WTC11 (cell line): Measurements from ENCODE around the gene PDLIM5. TPM values are rescaled to one million over a fixed set of nuclear protein-coding genes. Genes with fewer than 3 reads are reported as not detected.

ENCODE experiments used
- ATAC-seq: fragments of 200-7000 bp; cut with Tn5 transposase; 2 replicates; pipeline ENCODE4 v1.10.0; 2021; ENCODE audit warnings: mild to moderate bottlenecking, moderate library complexity
- CTCF ChIA-PET: fragments of 300-600 bp; sonication (Branson Sonifier 250); formaldehyde crosslinking; loops from one replicate; lab custom pipeline; 2021; ENCODE audit warnings: antibody characterized with exemption; lab: Charles Lee
- POLR2A ChIA-PET: fragments of 350-600 bp; sonication (Branson Sonifier 250); formaldehyde crosslinking; loops from one replicate; lab custom pipeline; 2021; ENCODE audit warnings: antibody characterized with exemption; lab: Charles Lee
- DNase-seq: peaks from one replicate; pipeline ENCODE4 v3.0.0; 2021; ENCODE audit warnings: low spot score
- H3K27ac Mint-ChIP-seq: 2 replicates; pipeline ENCODE4 v1.8.0; 2021; ENCODE audit warnings: mixed read lengths
- H3K27me3 Mint-ChIP-seq: 2 replicates; pipeline ENCODE4 v1.8.0; 2021; ENCODE audit warnings: low read depth, mild to moderate bottlenecking, moderate library complexity, mixed read lengths
- H3K36me3 Mint-ChIP-seq: 2 replicates; pipeline ENCODE4 v1.8.0; 2021; ENCODE audit warnings: mixed read lengths
- H3K4me1 Mint-ChIP-seq: 2 replicates; pipeline ENCODE4 v1.8.0; 2022; ENCODE audit warnings: mixed read lengths
- H3K4me3 Mint-ChIP-seq: 2 replicates; pipeline ENCODE4 v1.8.0; 2021; ENCODE audit warnings: mild to moderate bottlenecking, moderate library complexity, mixed read lengths
- H3K9me3 Mint-ChIP-seq: 2 replicates; pipeline ENCODE4 v1.8.0; 2021; ENCODE audit warnings: mixed read lengths
- ATF1 ChIP-seq: sonication (generic); formaldehyde crosslinking; IDR thresholded peaks from 2 replicates; pipeline ENCODE4 v1.8.1; 2023; ENCODE audit warnings: mild to moderate bottlenecking, moderate library complexity, missing genetic modification reagents
- CBFB ChIP-seq: sonication (generic); formaldehyde crosslinking; IDR thresholded peaks from 2 replicates; pipeline ENCODE4 v1.8.1; 2022; ENCODE audit warnings: mild to moderate bottlenecking, low read depth, missing genetic modification reagents
- CTCF ChIP-seq: fragments of 200-600 bp; IDR thresholded peaks from 2 replicates; pipeline ENCODE4 v1.8.0; 2022; ENCODE audit warnings: antibody characterized with exemption
- E2F1 ChIP-seq: sonication (generic); formaldehyde crosslinking; IDR thresholded peaks from 2 replicates; pipeline ENCODE4 v1.8.0; 2022; ENCODE audit warnings: mild to moderate bottlenecking, missing genetic modification reagents
- ELF4 ChIP-seq: sonication (generic); formaldehyde crosslinking; IDR thresholded peaks from 2 replicates; pipeline ENCODE4 v1.8.1; 2022; ENCODE audit warnings: low read depth, mild to moderate bottlenecking, moderate library complexity, missing genetic modification reagents
- ETV6 ChIP-seq: sonication (generic); formaldehyde crosslinking; IDR thresholded peaks from 2 replicates; pipeline ENCODE4 v1.8.1; 2022; ENCODE audit warnings: mild to moderate bottlenecking, missing genetic modification reagents
- FOXP1 ChIP-seq: sonication (generic); formaldehyde crosslinking; IDR thresholded peaks from 2 replicates; pipeline ENCODE4 v1.8.0; 2022; ENCODE audit warnings: missing genetic modification reagents, mild to moderate bottlenecking, moderate library complexity, borderline replicate concordance
- GRHL2 ChIP-seq: fragments of 250-450 bp; sonication (Bioruptor Pico); IDR thresholded peaks from 2 replicates; pipeline ENCODE4 v1.8.0; 2022; ENCODE audit warnings: mild to moderate bottlenecking, moderate library complexity; ENCODE audit not compliant: insufficient replicate concordance, severe bottlenecking
- HMGA2 ChIP-seq: fragments of 250-450 bp; sonication (Bioruptor Pico); IDR thresholded peaks from 2 replicates; pipeline ENCODE4 v1.4.0; 2021; ENCODE audit warnings: mild to moderate bottlenecking, moderate library complexity
- MXD4 ChIP-seq: fragments of 250-450 bp; sonication (Bioruptor Pico); IDR thresholded peaks from 2 replicates; pipeline ENCODE4 v1.8.0; 2021; ENCODE audit warnings: mild to moderate bottlenecking, moderate library complexity, borderline replicate concordance
- MYBL2 ChIP-seq: sonication (generic); formaldehyde crosslinking; IDR thresholded peaks from 2 replicates; pipeline ENCODE4 v1.8.1; 2023; ENCODE audit warnings: mild to moderate bottlenecking, moderate library complexity, missing genetic modification reagents
- NFYB ChIP-seq: sonication (generic); formaldehyde crosslinking; conservative IDR thresholded peaks from 2 replicates; pipeline ENCODE4 v1.8.0; 2022; ENCODE audit warnings: low read depth, missing genetic modification reagents
- NR2C2 ChIP-seq: sonication (generic); formaldehyde crosslinking; IDR thresholded peaks from 2 replicates; pipeline ENCODE4 v1.8.0; 2022; ENCODE audit warnings: mild to moderate bottlenecking, missing genetic modification reagents
- SMAD3 ChIP-seq: sonication (generic); formaldehyde crosslinking; IDR thresholded peaks from 2 replicates; pipeline ENCODE4 v1.8.0; 2022; ENCODE audit warnings: missing genetic modification reagents, mild to moderate bottlenecking, borderline replicate concordance
- STAT6 ChIP-seq: sonication (generic); formaldehyde crosslinking; conservative IDR thresholded peaks from 2 replicates; pipeline ENCODE4 v1.8.1; 2023; ENCODE audit warnings: mild to moderate bottlenecking, low read depth, missing genetic modification reagents, moderate library complexity
- TEAD1 ChIP-seq: sonication (generic); formaldehyde crosslinking; IDR thresholded peaks from 2 replicates; pipeline ENCODE4 v1.8.0; 2022; ENCODE audit warnings: mild to moderate bottlenecking, missing genetic modification reagents
- ZBTB21 ChIP-seq: sonication (generic); formaldehyde crosslinking; IDR thresholded peaks from 2 replicates; pipeline ENCODE4 v1.8.1; 2023; ENCODE audit warnings: mild to moderate bottlenecking, missing genetic modification reagents, borderline replicate concordance
- ZNF263 ChIP-seq: sonication (generic); formaldehyde crosslinking; IDR thresholded peaks from 2 replicates; pipeline ENCODE4 v1.8.1; 2022; ENCODE audit warnings: low read depth, mild to moderate bottlenecking, moderate library complexity, missing genetic modification reagents
- ZNF416 ChIP-seq: fragments of 250-450 bp; sonication (Bioruptor Pico); IDR thresholded peaks from 2 replicates; pipeline ENCODE4 v1.9.0; 2021; ENCODE audit warnings: mild to moderate bottlenecking, inconsistent platforms
- ZNF423 ChIP-seq: fragments of 250-450 bp; sonication (Bioruptor Pico); IDR thresholded peaks from 2 replicates; pipeline ENCODE4 v2.1.2; 2022; ENCODE audit warnings: mild to moderate bottlenecking, moderate library complexity
- total RNA-seq: library from RNA; stranded (reverse); gene quantifications from 3 replicates; pipeline ENCODE4 v1.2.3, GENCODE V29; 2021
- TF ChIP-seq, protein P1 (sequence below): sonication (generic); formaldehyde crosslinking; IDR thresholded peaks from 2 replicates; pipeline ENCODE4 v1.8.0; 2023; ENCODE audit warnings: mild to moderate bottlenecking, missing genetic modification reagents
- TF ChIP-seq, protein P2 (sequence below): sonication (generic); formaldehyde crosslinking; IDR thresholded peaks from 2 replicates; pipeline ENCODE4 v1.8.0; 2022; ENCODE audit warnings: mild to moderate bottlenecking, missing genetic modification reagents

PDLIM5 gene
- total RNA-seq, 1 experiment from 2014 or later = 51.5 TPM

DNA sequence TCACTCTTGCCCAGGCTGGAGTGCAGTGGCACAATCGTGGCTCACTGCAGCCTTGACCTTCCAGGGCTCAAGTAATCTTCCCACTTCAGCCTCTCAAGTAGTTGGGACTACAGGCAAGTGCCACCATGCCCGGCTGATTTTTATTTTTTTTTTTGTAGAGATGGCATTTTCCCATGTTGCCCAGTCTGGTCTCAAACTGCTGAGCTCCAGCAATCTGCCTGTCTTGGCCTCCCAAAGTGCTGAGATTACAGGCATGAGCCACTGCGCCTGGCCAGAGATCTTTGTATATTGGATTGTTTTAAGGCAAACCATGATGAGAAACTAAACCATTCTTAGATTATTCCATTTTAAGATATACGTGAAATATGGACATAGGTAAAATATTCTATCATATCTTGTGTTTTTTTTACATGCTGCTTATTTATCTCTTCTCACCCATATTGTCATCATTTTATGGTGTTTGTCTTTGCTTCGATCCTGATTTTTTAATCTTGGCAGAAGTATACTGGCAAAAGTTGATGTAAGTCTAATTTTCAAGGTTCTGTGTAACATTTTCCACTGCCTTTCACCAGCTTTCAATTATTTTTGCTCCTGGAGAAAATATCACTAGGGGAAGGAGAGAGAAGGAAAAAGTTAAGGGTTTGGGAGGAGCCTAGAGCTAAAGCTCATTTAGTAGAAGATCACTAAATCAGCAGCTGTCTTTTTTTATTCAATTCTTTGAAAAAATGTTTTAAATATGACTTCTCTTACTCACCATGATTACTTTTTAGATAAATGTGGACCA lies 27.8 kb downstream of the PDLIM5 start:
- DNase-seq (no peak), ATAC-seq (no peak)
- H3K9me3 Mint-ChIP-seq = no peaks in the 10 kb centered on the region
- CTCF ChIA-PET = interaction anchor here (0.7 kb wide), 1 partner anchor 85 kb away, joined by 6 read pairs; no protein-coding TSS in a partner anchor
- H3K27me3 Mint-ChIP-seq = no peaks in the 10 kb centered on the region
- no peak overlapping the region for H3K4me3 Mint-ChIP-seq
- no peak for TF ChIP-seq NFYB
- no peak for TF ChIP-seq MXD4
- no peak for TF ChIP-seq ZNF263
- TF ChIP-seq MYBL2 (CRISPR knock-in tag) = no peak
- no peak for TF ChIP-seq CTCF
- TF ChIP-seq ETV6 = no peak
- no peak for TF ChIP-seq STAT6 (CRISPR knock-in tag)
- no peak for TF ChIP-seq ZBTB21 (CRISPR knock-in tag)
- no peak for TF ChIP-seq ELF4 (CRISPR knock-in tag)
- no peak for TF ChIP-seq E2F1 (CRISPR knock-in tag)
- no peak for TF ChIP-seq ATF1 (CRISPR knock-in tag)
- no peak for TF ChIP-seq ZNF416 (CRISPR knock-in tag)
- TF ChIP-seq SMAD3 (CRISPR knock-in tag) = no peak
- no peak for TF ChIP-seq FOXP1 (CRISPR knock-in tag)
- POLR2A ChIA-PET = interaction anchor here (0.6 kb wide), 1 partner anchor 1401 kb away, joined by 3 read pairs; no protein-coding TSS in a partner anchor
- H3K4me1 Mint-ChIP-seq = peaks cover 47% of the 10 kb centered on the region
- H3K27ac Mint-ChIP-seq = peak overlapping the region; percentile 70; the same call in 1 of the 2 replicates
- H3K36me3 Mint-ChIP-seq = no peaks in the 10 kb centered on the region

DNA sequence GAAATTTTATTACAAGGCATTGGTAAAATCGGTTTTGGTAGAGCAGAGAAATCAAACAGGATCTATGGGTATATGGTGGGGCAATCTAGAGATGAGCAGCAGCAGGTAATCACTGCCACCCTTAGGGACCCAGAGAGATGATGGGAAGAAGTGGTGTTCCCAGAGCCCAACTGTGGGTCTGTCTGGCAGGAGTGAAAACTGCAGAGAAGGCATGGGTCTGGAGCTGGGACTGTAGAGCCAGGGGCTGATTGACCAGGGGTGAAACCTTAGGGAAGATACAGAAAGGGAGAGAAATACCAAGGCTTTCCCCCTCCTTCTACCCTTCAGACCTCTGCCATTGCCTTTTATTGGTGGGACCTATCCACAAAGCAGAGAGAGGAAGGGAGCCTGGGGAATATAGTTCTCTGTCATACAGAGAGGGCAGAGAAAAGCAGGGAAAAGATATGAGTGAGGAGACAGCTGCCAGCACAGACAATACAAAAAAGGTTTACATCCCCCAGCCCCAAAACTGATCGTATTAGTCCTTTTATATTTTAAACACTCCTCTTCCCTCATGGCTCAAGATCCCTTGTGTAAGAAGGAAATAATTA lies 28.7 kb downstream of the PDLIM5 start:
- peaks cover 40% of the 10 kb centered on the region for H3K4me1 Mint-ChIP-seq
- no peak overlapping the region for H3K4me3 Mint-ChIP-seq
- peak; percentile 54 for ATAC-seq
- POLR2A ChIA-PET = no interaction called here
- no peaks in the 10 kb centered on the region for H3K9me3 Mint-ChIP-seq
- peak overlapping the region; percentile 55 for H3K27ac Mint-ChIP-seq
- DNase-seq = no peak
- H3K27me3 Mint-ChIP-seq = no peaks in the 10 kb centered on the region
- H3K36me3 Mint-ChIP-seq = no peaks in the 10 kb centered on the region
- CTCF ChIA-PET = interaction anchor here (1.1 kb wide), 1 partner anchor 73 kb away, joined by 4 read pairs; no protein-coding TSS in a partner anchor
- TF ChIP-seq ZNF263 (no peak), ZNF423 (CRISPR knock-in tag) (no peak), ATF1 (CRISPR knock-in tag) (no peak), NR2C2 (CRISPR knock-in tag) (no peak), ETV6 (no peak), TEAD1 (CRISPR knock-in tag) (no peak), CBFB (CRISPR knock-in tag) (no peak), HMGA2 (CRISPR knock-in tag) (no peak), GRHL2 (no peak), ZBTB21 (CRISPR knock-in tag) (no peak)
- TF ChIP-seq, protein P1, sequence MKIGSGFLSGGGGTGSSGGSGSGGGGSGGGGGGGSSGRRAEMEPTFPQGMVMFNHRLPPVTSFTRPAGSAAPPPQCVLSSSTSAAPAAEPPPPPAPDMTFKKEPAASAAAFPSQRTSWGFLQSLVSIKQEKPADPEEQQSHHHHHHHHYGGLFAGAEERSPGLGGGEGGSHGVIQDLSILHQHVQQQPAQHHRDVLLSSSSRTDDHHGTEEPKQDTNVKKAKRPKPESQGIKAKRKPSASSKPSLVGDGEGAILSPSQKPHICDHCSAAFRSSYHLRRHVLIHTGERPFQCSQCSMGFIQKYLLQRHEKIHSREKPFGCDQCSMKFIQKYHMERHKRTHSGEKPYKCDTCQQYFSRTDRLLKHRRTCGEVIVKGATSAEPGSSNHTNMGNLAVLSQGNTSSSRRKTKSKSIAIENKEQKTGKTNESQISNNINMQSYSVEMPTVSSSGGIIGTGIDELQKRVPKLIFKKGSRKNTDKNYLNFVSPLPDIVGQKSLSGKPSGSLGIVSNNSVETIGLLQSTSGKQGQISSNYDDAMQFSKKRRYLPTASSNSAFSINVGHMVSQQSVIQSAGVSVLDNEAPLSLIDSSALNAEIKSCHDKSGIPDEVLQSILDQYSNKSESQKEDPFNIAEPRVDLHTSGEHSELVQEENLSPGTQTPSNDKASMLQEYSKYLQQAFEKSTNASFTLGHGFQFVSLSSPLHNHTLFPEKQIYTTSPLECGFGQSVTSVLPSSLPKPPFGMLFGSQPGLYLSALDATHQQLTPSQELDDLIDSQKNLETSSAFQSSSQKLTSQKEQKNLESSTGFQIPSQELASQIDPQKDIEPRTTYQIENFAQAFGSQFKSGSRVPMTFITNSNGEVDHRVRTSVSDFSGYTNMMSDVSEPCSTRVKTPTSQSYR (CRISPR knock-in tag) = no peak
- TF ChIP-seq, protein P2, sequence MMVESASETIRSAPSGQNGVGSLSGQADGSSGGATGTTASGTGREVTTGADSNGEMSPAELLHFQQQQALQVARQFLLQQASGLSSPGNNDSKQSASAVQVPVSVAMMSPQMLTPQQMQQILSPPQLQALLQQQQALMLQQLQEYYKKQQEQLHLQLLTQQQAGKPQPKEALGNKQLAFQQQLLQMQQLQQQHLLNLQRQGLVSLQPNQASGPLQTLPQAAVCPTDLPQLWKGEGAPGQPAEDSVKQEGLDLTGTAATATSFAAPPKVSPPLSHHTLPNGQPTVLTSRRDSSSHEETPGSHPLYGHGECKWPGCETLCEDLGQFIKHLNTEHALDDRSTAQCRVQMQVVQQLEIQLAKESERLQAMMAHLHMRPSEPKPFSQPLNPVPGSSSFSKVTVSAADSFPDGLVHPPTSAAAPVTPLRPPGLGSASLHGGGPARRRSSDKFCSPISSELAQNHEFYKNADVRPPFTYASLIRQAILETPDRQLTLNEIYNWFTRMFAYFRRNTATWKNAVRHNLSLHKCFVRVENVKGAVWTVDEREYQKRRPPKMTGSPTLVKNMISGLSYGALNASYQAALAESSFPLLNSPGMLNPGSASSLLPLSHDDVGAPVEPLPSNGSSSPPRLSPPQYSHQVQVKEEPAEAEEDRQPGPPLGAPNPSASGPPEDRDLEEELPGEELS (CRISPR knock-in tag) = no peak
